Duodenal mucosa (tissue), 2 donors: ENCODE results near the gene FARP1.

Experiments
- H3K27ac ChIP-seq: one replicate; pipeline ENCODE4 v1.7.0; 2013; ENCODE audit warnings: low read depth, low read length
- H3K27me3 ChIP-seq, 2 donors: one replicate each; pipeline ENCODE4 v1.7.0; 2013; ENCODE audit warnings: low read length in 2 of 2, control low read depth in 1 of 2; ENCODE audit not compliant: insufficient read depth in 2 of 2, control insufficient read depth in 1 of 2
- H3K36me3 ChIP-seq, 2 donors: one replicate each; pipeline ENCODE4 v1.7.0; 2013; ENCODE audit warnings: low read length in 2 of 2, control low read depth in 1 of 2; ENCODE audit not compliant: insufficient read depth in 2 of 2, control insufficient read depth in 1 of 2
- H3K4me1 ChIP-seq, 2 donors: one replicate each; pipeline ENCODE4 v1.7.0; 2013; ENCODE audit warnings: low read length in 2 of 2, control low read depth in 1 of 2; ENCODE audit not compliant: insufficient read depth in 2 of 2, control insufficient read depth in 1 of 2
- H3K4me3 ChIP-seq, 2 donors: one replicate each; pipeline ENCODE4 v1.7.0; 2013; ENCODE audit warnings: low read length in 2 of 2, low read depth in 1 of 2
- H3K9ac ChIP-seq, 2 donors: one replicate each; pipeline ENCODE4 v1.7.0; 2013; ENCODE audit warnings: low read length in 2 of 2, low read depth in 1 of 2
- H3K9me3 ChIP-seq, 2 donors: one replicate each; pipeline ENCODE4 v1.7.0; 2013; ENCODE audit warnings: low read length in 2 of 2, control low read depth in 1 of 2; ENCODE audit not compliant: control insufficient read depth in 1 of 2

Gene FARP1

GRCh38 chr13:98396071-98396710 is 253.3 kb downstream of the FARP1 start:
- Histone ChIP-seq H3K4me3 (no peak overlapping the region), H3K9ac (no peak overlapping the region), H3K27ac (no peak overlapping the region), H3K4me1 (no peaks in the 10 kb centered on the region), H3K9me3 (no peaks in the 10 kb centered on the region), H3K36me3 (peaks cover 0 to 4% of the 10 kb centered on the region in 2 donors), H3K27me3 (no peaks in the 10 kb centered on the region)

- Histone ChIP-seq H3K36me3 (peaks cover 0 to 4% of the 10 kb centered on the region in 2 donors), H3K9ac (no peak overlapping the region), H3K27me3 (no peaks in the 10 kb centered on the region), H3K4me1 (no peaks in the 10 kb centered on the region), H3K9me3 (no peaks in the 10 kb centered on the region), H3K27ac (no peak overlapping the region), H3K4me3 (no peak overlapping the region)
Measured at GRCh38 chr13:98397221-98397620, 254.3 kb downstream of the FARP1 start.

GRCh38 chr13:98397861-98398260 is 255.0 kb downstream of the FARP1 start:
- Histone ChIP-seq H3K4me3 (no peak overlapping the region), H3K27ac (no peak overlapping the region), H3K9ac (no peak overlapping the region), H3K4me1 (no peaks in the 10 kb centered on the region), H3K9me3 (no peaks in the 10 kb centered on the region), H3K27me3 (no peaks in the 10 kb centered on the region), H3K36me3 (peaks cover 0 to 4% of the 10 kb centered on the region in 2 donors)

GRCh38 chr13:98398581-98398980 is 255.7 kb downstream of the FARP1 start:
- Histone ChIP-seq H3K4me1 (no peaks in the 10 kb centered on the region), H3K4me3 (no peak overlapping the region), H3K27me3 (no peaks in the 10 kb centered on the region), H3K36me3 (peaks cover 0 to 4% of the 10 kb centered on the region in 2 donors), H3K9me3 (no peaks in the 10 kb centered on the region), H3K27ac (no peak overlapping the region), H3K9ac (no peak overlapping the region)

- no peaks in the 10 kb centered on the region for H3K27me3 ChIP-seq
- no peaks in the 10 kb centered on the region for H3K4me1 ChIP-seq
- no peak overlapping the region for H3K27ac ChIP-seq
- H3K9ac ChIP-seq, result no peak overlapping the region
- H3K4me3 ChIP-seq, result no peak overlapping the region
- no peaks in the 10 kb centered on the region for H3K9me3 ChIP-seq
- peaks cover 0 to 4% of the 10 kb centered on the region in 2 donors for H3K36me3 ChIP-seq
Measured at GRCh38 chr13:98399756-98400155, 256.9 kb downstream of the FARP1 start.

GRCh38 chr13:98401934-98402333 is 259.0 kb downstream of the FARP1 start:
- H3K9ac ChIP-seq, result no peak overlapping the region
- no peaks in the 10 kb centered on the region for H3K36me3 ChIP-seq
- no peak overlapping the region for H3K27ac ChIP-seq
- H3K9me3 ChIP-seq, result no peaks in the 10 kb centered on the region
- no peaks in the 10 kb centered on the region for H3K27me3 ChIP-seq
- no peak overlapping the region for H3K4me3 ChIP-seq
- H3K4me1 ChIP-seq, result peaks cover 11 to 17% of the 10 kb centered on the region in 2 donors

GRCh38 chr13:98403076-98403475 is 260.2 kb downstream of the FARP1 start:
- Histone ChIP-seq H3K9ac (no peak overlapping the region), H3K9me3 (no peaks in the 10 kb centered on the region)

GRCh38 chr13:98405107-98405571 is 262.2 kb downstream of the FARP1 start:
- no peak overlapping the region for H3K27ac ChIP-seq
- no peak overlapping the region for H3K9ac ChIP-seq
- H3K4me3 ChIP-seq, result no peak overlapping the region
- H3K4me1 ChIP-seq, result peaks cover 11 to 17% of the 10 kb centered on the region in 2 donors
- H3K9me3 ChIP-seq, result no peaks in the 10 kb centered on the region
- H3K27me3 ChIP-seq, result no peaks in the 10 kb centered on the region
- no peaks in the 10 kb centered on the region for H3K36me3 ChIP-seq

More at GRCh38 chr13:98403076-98403475, 260.2 kb downstream of the FARP1 start:
- H3K36me3 ChIP-seq, result no peaks in the 10 kb centered on the region
- no peaks in the 10 kb centered on the region for H3K27me3 ChIP-seq
- no peak overlapping the region for H3K27ac ChIP-seq
- H3K4me1 ChIP-seq, result peaks cover 11 to 17% of the 10 kb centered on the region in 2 donors
- no peak overlapping the region for H3K4me3 ChIP-seq

- Histone ChIP-seq H3K9ac (no peak overlapping the region), H3K4me1 (peaks cover 11 to 17% of the 10 kb centered on the region in 2 donors), H3K36me3 (no peaks in the 10 kb centered on the region), H3K27me3 (no peaks in the 10 kb centered on the region), H3K27ac (no peak overlapping the region), H3K9me3 (no peaks in the 10 kb centered on the region), H3K4me3 (no peak overlapping the region)
Measured at GRCh38 chr13:98405690-98406344, 262.9 kb downstream of the FARP1 start.

GRCh38 chr13:98406427-98406826 is 263.5 kb downstream of the FARP1 start:
- Histone ChIP-seq H3K9me3 (no peaks in the 10 kb centered on the region), H3K27me3 (no peaks in the 10 kb centered on the region), H3K4me3 (no peak overlapping the region), H3K9ac (no peak overlapping the region), H3K4me1 (peaks cover 11 to 17% of the 10 kb centered on the region in 2 donors), H3K27ac (no peak overlapping the region), H3K36me3 (no peaks in the 10 kb centered on the region)
